Caco-2 (cell line): ENCODE data around the gene TOM1. TPM values are rescaled to one million over a fixed set of nuclear protein-coding genes. Genes with fewer than 3 reads are reported as not detected.
A peak's percentile ranks its signal among the peaks of the same experiment; 100 is the strongest.

ENCODE experiments used
- BruUV-seq: library from RNA; stranded (reverse); fragments of 400-500 nt; replicated peaks from 2 replicates; lab custom pipeline; 2021; lab: Mats Ljungman, UMichigan
- CTCF ChIA-PET: fragments of 300-600 bp; sonication (Branson Sonifier 250); formaldehyde crosslinking; loops from one replicate; lab custom pipeline; 2022; ENCODE audit warnings: antibody characterized with exemption; lab: Charles Lee
- POLR2A ChIA-PET: fragments of 300-600 bp; sonication (Branson Sonifier 250); formaldehyde crosslinking; loops from one replicate; lab custom pipeline; 2022; ENCODE audit warnings: antibody characterized with exemption; lab: Charles Lee
- DNase-seq, 2 experiments: peaks; one replicate each; pipeline versions ENCODE4 v3.0.0 to v3.0.0-alpha.2; 2020 to 2022
- H3K27me3 ChIP-seq: replicated peaks from 2 replicates; pipeline ENCODE4 v1.6.0; 2011; ENCODE audit warnings: low read length; ENCODE audit not compliant: control insufficient read depth, insufficient read depth
- H3K36me3 ChIP-seq: 2 replicates; pipeline ENCODE4 v1.5.1; 2011; ENCODE audit warnings: low read length; ENCODE audit not compliant: control insufficient read depth, insufficient read depth
- H3K4me1 ChIP-seq: fragments of 250-450 bp; sonication (Bioruptor Pico); 2 replicates; pipeline ENCODE4 v1.5.1; 2020; ENCODE audit warnings: mild to moderate bottlenecking
- H3K4me3 ChIP-seq: 2 replicates; pipeline ENCODE4 v1.5.1; 2011; ENCODE audit warnings: low read depth, mild to moderate bottlenecking, control low read depth, low read length
- H3K9me3 ChIP-seq: fragments of 250-450 bp; sonication (Bioruptor Pico); 2 replicates; pipeline ENCODE4 v1.5.1; 2020; ENCODE audit warnings: mild to moderate bottlenecking, moderate library complexity
- H3K27ac Mint-ChIP-seq: one replicate; pipeline ENCODE4 v1.8.0; 2022; ENCODE audit warnings: mixed read lengths; ENCODE audit not compliant: unreplicated experiment
- H3K27me3 Mint-ChIP-seq: one replicate; pipeline ENCODE4 v1.8.0; 2022; ENCODE audit warnings: mixed read lengths; ENCODE audit not compliant: insufficient read depth, unreplicated experiment
- H3K36me3 Mint-ChIP-seq: one replicate; pipeline ENCODE4 v1.8.0; 2022; ENCODE audit warnings: mild to moderate bottlenecking, mixed read lengths; ENCODE audit not compliant: insufficient read depth, unreplicated experiment
- H3K4me1 Mint-ChIP-seq: one replicate; pipeline ENCODE4 v1.8.0; 2022; ENCODE audit warnings: low read depth, mixed read lengths; ENCODE audit not compliant: unreplicated experiment
- H3K4me3 Mint-ChIP-seq: one replicate; pipeline ENCODE4 v1.8.0; 2022; ENCODE audit warnings: mild to moderate bottlenecking, moderate library complexity, mixed read lengths; ENCODE audit not compliant: unreplicated experiment
- H3K9me3 Mint-ChIP-seq: one replicate; pipeline ENCODE4 v1.8.0; 2022; ENCODE audit warnings: mixed read lengths; ENCODE audit not compliant: unreplicated experiment
- CTCF ChIP-seq, 2 experiments: fragments of 200-600 bp in 1 of 2; IDR thresholded peaks; 1 replicate in 1 of 2; 2 replicates in 1 of 2; pipeline versions ENCODE4 v1.5.1 to v1.8.0; 2011 to 2022; ENCODE audit warnings: antibody characterized with exemption in 1 of 2, control low read depth in 1 of 2, inconsistent platforms in 1 of 2, low read depth in 1 of 2, low read length in 1 of 2, mild to moderate bottlenecking in 1 of 2, moderate library complexity in 1 of 2; ENCODE audit not compliant: insufficient read depth in 1 of 2, severe bottlenecking in 1 of 2, unreplicated experiment in 1 of 2
- intact Hi-C: fragments of 100-400 bp; cut with micrococcal nuclease; formaldehyde crosslinking; loops from one replicate; pipeline ENCODE4 v1.10.0; 2022; ENCODE audit not compliant: unreplicated experiment
- total RNA-seq: library from RNA; stranded (reverse); gene quantifications from 2 replicates; pipeline ENCODE4 v1.2.3, GENCODE V29; 2022

TOM1 gene
- total RNA-seq, 1 experiment from 2014 or later: 47.4 TPM

- POLR2A ChIA-PET: no interaction called here
- Histone ChIP-seq H3K36me3 (no peaks in the 10 kb centered on the region), H3K4me3 (no peak overlapping the region), H3K4me1 (no peaks in the 10 kb centered on the region), H3K9me3 (no peaks in the 10 kb centered on the region), H3K27me3 (no peaks in the 10 kb centered on the region)
- Mint-ChIP-seq H3K27ac (no peak overlapping the region), H3K9me3 (no peaks in the 10 kb centered on the region), H3K4me1 (peaks cover 14% of the 10 kb centered on the region), H3K4me3 (no peak overlapping the region), H3K27me3 (no peaks in the 10 kb centered on the region), H3K36me3 (peaks cover 3% of the 10 kb centered on the region)
- no peak for TF ChIP-seq CTCF (IDR thresholded peaks at IDR 0.05; ENCODE audit: insufficient read depth in 1 of 2, low read depth in 1 of 2, low read length in 1 of 2, severe bottlenecking in 1 of 2, unreplicated experiment in 1 of 2)
- intact Hi-C loops: no loop called here
- CTCF ChIA-PET: no interaction called here
- no TSS peak for BruUV-seq
- no peak for DNase-seq
These were observed 45.7 kb upstream of the TOM1 start for GRCh38 chr22:35253946-35254345.

- Mint-ChIP-seq H3K9me3 (no peaks in the 10 kb centered on the region), H3K4me1 (peaks cover 21% of the 10 kb centered on the region), H3K36me3 (peaks cover 6% of the 10 kb centered on the region), H3K27me3 (no peaks in the 10 kb centered on the region), H3K27ac (peak overlapping the region; percentile 89), H3K4me3 (peak overlapping the region; percentile 75)
- Histone ChIP-seq H3K9me3 (no peaks in the 10 kb centered on the region), H3K4me1 (no peaks in the 10 kb centered on the region), H3K4me3 (peak overlapping the region; percentile 65), H3K36me3 (no peaks in the 10 kb centered on the region), H3K27me3 (no peaks in the 10 kb centered on the region)
- TF ChIP-seq CTCF (IDR thresholded peaks at IDR 0.05; ENCODE audit: insufficient read depth in 1 of 2, low read depth in 1 of 2, low read length in 1 of 2, severe bottlenecking in 1 of 2, unreplicated experiment in 1 of 2): no peak
- intact Hi-C loops: no loop called here
- DNase-seq: no peak
- BruUV-seq: no TSS peak
- ChIA-PET CTCF (interaction anchor here (0.6 kb wide), 1 partner anchor 45 kb away, joined by 4 read pairs; no protein-coding TSS in a partner anchor), POLR2A (interaction anchor here (1.5 to 1.7 kb wide), 2 partner anchors 9 to 43 kb away, joined by 3 to 8 read pairs; partner anchors contain the start of gene TOM1)
These were observed 42.7 kb upstream of the TOM1 start for GRCh38 chr22:35257002-35257320.

GRCh38 chr22:35257321-35258190 is 42.1 kb upstream of the TOM1 start, which contains the start of gene HMGXB4:
TSS of gene HMGXB4 (plus strand) at chr22:35257493. CDS start at chr22:35262391, 4,898 bp downstream.
- Histone ChIP-seq H3K9me3 (no peaks in the 10 kb centered on the region), H3K27me3 (no peaks in the 10 kb centered on the region), H3K4me1 (no peaks in the 10 kb centered on the region), H3K4me3 (peak within 1 kb of the TSS; percentile 65), H3K36me3 (peaks cover under 1% of the 10 kb centered on the region; the same call in 1 of the 2 replicates)
- Mint-ChIP-seq H3K4me3 (peak within 1 kb of the TSS; percentile 75), H3K4me1 (peaks cover 21% of the 10 kb centered on the region), H3K36me3 (peaks cover 11% of the 10 kb centered on the region), H3K27me3 (no peaks in the 10 kb centered on the region), H3K9me3 (no peaks in the 10 kb centered on the region), H3K27ac (peak within 1 kb of the TSS; percentile 89)
- POLR2A ChIA-PET: interaction anchor here (1.5 to 1.7 kb wide), 2 partner anchors 9 to 42 kb away, joined by 3 to 8 read pairs; partner anchors contain the start of gene TOM1
- intact Hi-C loops: no loop called here
- DNase-seq: peak; percentile 89 to 90
- BruUV-seq: no TSS peak
- peak; percentile 20 to 22 for TF ChIP-seq CTCF (IDR thresholded peaks at IDR 0.05; ENCODE audit: insufficient read depth in 1 of 2, low read depth in 1 of 2, low read length in 1 of 2, severe bottlenecking in 1 of 2, unreplicated experiment in 1 of 2)
- CTCF ChIA-PET: interaction anchor here (0.6 to 1.5 kb wide), 5 partner anchors 10 to 72 kb away, joined by 3 to 8 read pairs (median 4); partner anchors contain the start of gene TOM1
